GM18519 (cell line): ENCODE results near the gene MAPK8IP3.

ENCODE experiments used
- ATAC-seq: cut with Tn5 transposase; IDR thresholded peaks from one replicate; pipeline ENCODE4 v1.9.1; 2021; ENCODE audit warnings: mild to moderate bottlenecking, moderate library complexity; ENCODE audit not compliant: unreplicated experiment, low FRiP score

The MAPK8IP3 gene

GRCh38 chr16:1784977-1785845, 79.2 kb downstream of the MAPK8IP3 start:
- ATAC-seq: no peak

GRCh38 chr16:1785846-1786170, 79.8 kb downstream of the MAPK8IP3 start:
- ATAC-seq: no peak

DNA sequence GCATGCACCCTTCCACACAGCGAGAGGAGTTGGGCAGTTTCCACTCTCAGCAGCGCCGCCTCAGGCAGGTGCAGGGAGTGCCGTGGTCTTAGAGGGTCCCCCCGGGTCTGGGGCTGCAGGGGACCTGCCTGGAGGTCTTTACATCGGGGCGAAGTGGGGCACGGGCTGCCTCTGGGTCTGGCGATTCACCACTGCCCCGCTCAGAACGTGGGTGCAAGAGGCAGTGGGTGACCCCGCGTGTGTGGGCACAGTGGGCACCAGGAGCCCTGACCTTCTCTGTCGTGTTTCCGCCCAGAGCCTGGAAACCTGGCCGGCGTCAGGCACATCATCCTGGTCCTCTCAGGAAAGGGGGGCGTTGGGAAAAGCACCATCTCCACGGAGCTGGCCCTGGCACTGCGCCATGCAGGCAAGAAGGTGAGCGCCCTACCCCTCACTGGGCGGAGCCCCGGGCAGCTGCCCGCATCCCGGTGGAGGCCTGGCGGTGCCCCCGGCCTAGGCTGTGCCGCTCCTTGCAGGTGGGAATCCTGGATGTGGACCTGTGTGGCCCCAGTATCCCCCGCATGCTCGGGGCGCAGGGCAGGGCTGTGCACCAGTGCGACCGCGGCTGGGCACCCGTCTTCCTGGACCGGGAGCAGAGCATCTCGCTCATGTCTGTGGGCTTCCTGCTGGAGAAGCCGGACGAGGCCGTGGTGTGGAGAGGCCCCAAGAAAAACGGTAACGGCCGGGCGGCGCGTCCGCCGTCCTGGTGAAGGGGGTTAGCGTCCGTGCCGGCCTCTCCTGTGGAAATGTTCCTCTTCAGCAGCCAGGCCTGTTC, 80.5 kb downstream of the MAPK8IP3 start:
- no peak for ATAC-seq

DNA sequence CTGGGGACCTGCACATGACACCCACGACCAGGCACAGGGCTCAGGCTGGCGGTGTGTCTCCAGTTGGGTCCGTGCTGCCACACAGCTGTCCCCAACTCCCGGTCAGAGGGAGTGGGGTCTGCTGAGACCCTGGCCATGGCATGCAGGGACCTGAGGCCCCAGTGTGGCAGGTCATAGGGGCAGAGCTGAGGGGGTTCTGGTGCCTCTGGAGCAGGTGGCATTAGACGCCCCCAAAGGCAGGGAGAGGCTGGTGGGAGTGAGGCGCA, 81.0 kb downstream of the MAPK8IP3 start:
- ATAC-seq: no peak

GRCh38 chr16:1787322-1788094, 81.5 kb downstream of the MAPK8IP3 start:
- no peak for ATAC-seq

DNA sequence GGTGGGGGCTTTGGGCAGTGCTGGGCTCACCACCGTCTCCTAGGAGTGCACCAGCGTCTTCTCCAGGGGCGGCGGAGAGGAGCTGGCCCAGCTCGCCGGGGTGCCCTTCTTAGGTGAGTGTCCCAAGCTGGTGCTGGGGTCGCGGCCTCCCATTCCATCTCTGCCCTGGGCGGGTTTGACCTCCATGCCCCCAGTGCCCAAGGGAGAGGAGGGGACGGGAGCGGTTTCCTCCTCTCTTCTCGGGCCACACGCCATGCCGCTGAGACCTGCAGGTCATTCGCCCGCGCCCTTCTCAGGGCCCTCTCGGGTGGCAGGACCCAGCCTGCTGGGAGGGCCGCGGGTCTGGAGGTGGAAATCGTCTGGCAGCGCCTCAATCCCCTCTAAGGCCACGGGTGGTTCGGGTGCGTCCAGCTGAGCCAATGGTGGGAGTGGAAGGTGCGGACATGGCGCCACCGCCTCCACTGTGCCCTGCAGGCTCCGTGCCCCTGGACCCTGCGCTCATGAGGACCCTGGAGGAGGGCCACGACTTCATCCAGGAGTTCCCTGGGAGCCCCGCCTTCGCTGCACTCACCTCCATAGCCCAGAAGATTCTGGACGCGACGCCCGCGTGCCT, 82.2 kb downstream of the MAPK8IP3 start:
- ATAC-seq: no peak

- no peak for ATAC-seq
Measured at GRCh38 chr16:1788708-1789100, 82.7 kb downstream of the MAPK8IP3 start.

DNA sequence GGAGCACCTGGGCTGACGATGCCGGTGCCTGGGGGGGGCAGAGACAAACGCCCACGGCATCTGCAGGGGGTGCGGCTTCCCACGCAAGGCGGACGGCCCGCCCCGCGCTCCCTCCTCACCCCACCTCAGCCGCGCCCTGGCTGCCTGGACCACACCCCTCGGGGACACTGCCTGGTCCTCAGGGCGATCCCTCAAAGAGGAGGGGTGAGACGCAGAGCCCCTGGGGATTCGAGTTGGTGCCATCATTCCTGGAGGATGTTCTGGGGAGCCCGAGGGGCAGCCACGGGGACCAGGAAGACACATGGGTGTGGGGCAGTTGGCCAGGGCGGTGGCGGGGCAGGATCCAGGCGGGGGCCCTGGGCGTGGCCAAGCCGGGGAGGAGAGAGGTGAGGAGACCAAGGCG, 83.6 kb downstream of the MAPK8IP3 start:
- ATAC-seq: no peak

- no peak for ATAC-seq
Measured at GRCh38 chr16:1790261-1790610, 84.2 kb downstream of the MAPK8IP3 start.

- no peak for ATAC-seq
Measured at GRCh38 chr16:1790611-1791255, 84.7 kb downstream of the MAPK8IP3 start.

DNA sequence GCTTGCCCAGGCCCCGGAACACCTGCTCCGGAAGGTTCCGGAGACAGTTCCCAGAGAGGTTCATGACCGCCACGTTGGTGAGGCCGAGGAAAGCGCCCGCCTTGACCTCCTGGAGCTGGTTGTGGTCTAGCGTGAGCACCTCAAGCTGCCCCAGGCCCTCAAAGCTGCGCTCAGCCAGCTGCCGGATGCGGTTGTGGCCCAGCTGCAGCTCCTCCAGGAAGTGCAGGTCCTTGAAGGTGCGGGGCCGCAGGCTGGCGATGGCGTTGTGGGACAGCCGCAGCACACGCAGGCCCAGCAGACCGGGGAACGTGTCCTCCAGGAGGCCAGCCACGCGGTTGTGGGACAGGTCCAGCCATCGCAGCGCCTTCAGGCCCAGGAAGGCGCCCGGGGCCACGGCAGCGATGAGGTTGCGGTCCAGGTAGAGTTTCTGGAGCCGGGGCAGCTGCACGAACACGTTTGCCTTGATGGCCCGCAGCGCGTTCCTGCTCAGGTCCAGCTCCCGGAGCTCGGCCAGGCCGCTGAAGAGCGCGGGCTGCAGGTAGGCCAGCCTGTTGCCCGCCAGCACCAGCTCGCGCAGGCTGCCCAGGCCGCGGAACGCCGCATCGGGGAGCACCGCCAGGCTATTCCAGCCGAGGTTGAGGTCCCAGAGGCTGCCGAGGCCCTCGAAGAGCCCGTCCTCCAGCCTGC, 85.4 kb downstream of the MAPK8IP3 start:
- no peak for ATAC-seq

- ATAC-seq: no peak
Measured at GRCh38 chr16:1791943-1792812, 86.2 kb downstream of the MAPK8IP3 start.

DNA sequence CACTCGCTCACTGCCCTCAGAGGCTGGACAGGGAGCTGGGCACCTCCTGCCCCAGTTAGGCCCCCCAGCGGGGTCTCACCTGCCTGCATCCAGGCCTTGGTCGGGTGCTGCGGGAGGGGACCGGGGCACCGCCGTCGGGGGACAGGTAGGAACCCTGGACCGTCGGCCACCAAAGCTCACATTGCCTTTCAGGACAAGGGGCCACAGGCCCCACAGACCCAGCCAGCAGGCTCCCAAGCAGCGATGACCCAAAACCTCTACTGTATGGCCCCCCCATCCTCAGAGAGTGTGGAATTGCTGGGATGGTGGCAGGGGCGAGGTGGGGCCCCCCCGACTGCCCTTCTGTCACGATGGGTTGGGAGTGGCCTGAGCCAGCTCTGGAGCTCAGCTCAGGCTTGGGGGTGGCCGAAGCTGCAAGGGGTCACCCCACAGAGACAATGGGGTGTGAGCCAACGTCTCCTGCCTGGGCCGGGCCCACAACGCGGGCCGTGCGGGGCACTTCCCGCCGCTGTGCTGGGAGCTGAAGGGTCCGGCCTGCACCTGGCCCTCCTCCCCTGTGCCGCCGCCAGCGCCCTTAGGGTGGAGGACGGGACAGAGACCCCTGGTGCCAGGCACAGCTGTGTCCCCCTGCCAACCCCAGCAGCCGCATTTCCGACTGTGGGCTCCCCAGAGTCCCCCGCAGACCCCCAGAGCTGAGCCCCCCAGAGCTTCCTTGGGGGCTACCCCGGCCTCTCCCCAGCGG, 87.0 kb downstream of the MAPK8IP3 start:
- no peak for ATAC-seq

DNA sequence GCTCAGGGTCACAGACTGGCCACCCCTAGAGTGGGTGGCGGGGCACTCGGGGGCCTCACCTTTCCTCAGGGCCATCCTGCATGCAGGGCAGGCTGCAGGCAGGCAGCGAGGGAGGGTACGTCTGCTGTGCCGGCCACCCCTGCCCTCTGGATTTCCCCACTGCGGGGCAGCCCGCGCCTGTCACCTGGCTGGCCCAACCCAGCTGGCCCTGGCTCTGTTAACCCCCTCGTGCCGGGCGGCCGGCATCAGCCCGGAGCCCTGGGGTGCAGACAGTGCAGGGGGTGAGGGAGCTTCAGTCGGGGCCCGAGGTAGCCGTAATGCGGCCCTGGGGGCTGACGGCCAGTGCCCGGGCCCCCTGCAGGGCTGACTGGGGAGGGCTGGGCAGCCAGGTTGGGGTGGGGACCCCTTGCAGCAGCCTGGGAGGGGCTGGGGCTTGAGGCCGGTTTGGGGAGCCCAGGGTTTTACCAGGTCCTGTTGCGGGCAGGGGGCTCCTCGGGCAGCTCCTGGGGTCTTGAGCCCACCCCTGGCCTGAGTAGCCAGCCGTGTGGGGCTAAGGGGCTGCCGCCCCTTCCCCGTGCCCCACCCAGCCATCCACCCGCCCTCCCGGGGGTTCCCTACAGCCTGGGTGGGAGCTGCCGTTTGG, 87.7 kb downstream of the MAPK8IP3 start, which contains the start of gene IGFALS:
TSS of gene IGFALS (minus strand) at position 128 of the 643 bp plus-strand sequence. CDS start at position 75, 53 bp downstream.
- no peak for ATAC-seq

DNA sequence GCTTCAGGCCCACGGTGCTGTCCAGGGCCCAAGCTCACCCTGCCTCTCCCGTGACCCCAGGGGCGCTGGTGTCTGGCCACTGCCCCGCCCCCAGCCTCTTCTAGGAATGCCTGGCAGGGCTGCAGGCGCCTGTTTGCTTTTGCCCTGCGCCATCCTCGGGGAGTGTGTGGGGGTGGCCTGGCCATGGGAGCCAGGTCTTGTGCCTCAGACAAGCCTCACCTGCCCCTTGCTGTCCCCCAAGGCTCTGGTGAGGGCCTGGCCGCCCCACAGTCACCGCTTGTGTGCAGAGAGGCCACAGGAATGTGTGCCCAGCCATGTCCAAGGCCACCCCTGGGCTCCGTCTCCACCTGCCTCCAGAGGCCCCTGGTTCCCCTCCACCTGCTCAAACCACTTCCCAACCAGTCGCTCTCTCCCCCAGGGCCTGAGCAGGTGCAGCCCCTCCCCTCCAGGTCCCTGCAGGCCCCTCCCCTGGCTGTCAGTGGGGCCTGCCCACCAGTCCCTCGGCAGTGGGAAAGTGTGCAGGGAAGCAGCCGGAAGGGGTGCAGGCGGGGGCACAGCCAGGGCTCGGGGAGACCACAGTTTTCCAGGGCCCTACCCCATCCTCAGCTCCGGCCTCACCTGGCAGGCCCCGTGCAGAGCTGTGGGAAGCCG, 88.4 kb downstream of the MAPK8IP3 start:
- no peak for ATAC-seq

GRCh38 chr16:1794908-1795666, 89.1 kb downstream of the MAPK8IP3 start:
- no peak for ATAC-seq
